Measurements from ENCODE around the gene LDLR.
"Not testable (repeated sequence)": the region's sequence is repeated elsewhere in the genome, so short reads cannot be mapped to it uniquely, and the experiment has no call there.

Gene LDLR

GRCh38 chr19:11176466-11177193 lies 87.4 kb downstream of the LDLR start:
- no peak for FAIRE-seq

- no peak for FAIRE-seq
Measured at GRCh38 chr19:11177592-11177991, 88.3 kb downstream of the LDLR start.

GRCh38 chr19:11179145-11179465 lies 89.8 kb downstream of the LDLR start:
- FAIRE-seq, result not testable (repeated sequence)

DNA sequence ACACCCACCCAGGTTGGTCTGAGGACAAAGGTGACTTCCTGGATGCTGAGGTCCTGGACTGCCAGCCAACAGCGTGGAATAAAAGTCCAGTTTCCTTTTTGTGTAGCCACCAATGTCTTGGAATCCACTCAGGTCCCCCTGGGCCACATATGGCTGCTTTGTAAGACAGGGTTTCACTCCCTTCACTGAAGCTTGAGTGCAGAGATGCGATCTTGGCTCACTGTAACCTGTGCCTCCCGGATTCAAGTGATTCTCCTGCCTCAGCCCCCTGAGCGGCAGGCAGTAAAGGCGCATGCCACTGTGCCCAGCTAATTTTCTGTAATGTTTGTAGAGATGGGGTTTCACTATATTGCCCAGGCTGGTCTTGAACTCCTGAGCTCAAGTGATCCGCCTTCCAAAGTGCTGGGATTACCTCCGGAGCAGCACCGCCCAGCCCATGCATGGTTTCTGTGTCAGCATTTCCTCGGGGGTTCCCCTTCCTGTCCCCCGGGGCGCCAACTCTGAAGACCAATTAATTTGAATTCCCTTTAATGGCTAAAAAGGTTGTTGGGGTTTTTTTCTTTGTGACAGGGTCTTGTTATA lies 90.5 kb downstream of the LDLR start:
- FAIRE-seq, result no peak

DNA sequence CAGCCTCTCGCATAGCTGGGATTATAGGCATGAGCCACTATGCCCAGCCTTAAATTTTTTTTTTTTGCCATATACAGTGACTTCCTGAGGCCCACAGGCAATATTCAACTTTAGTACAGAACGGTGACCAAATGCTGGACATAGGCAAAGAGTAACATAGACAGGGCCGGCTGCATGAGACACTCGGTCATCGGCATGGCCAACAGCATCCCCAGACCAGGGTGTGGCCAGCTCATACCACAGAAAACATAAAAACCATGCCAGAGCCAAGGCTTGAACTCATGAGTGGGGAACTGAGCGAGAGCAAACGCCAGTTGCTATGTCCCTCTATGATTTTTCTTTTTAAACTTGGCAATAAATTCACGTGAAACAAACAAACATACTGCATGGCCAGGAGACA lies 91.1 kb downstream of the LDLR start:
- FAIRE-seq, result no peak

- FAIRE-seq, result not testable (repeated sequence)
Measured at GRCh38 chr19:11180975-11181374, 91.7 kb downstream of the LDLR start.

DNA sequence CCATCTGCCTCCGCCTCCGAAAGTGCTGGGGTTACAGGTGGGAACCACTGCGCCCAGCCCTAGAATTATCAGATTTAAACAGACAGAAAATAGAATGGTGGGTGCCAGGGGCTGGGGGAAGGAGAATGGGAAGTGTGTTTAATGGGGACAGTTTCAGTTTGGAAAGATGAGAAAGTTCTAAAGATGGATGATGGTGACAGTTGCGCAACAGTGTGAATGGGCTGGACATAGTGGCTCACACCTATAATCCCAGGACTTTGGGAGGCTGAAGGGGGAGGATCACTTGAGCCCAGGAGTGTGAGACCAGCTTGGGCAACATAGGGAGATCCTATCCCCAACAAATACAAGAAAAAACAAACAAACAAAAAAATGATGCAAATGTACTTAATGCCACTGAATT lies 92.2 kb downstream of the LDLR start:
- FAIRE-seq, result no peak
